Body of pancreas (tissue), 4 donors: Measurements from ENCODE around the gene CFDP1. TPM values are rescaled to one million over a fixed set of nuclear protein-coding genes. Genes with fewer than 3 reads are reported as not detected.

Experiments used
- ATAC-seq: fragments of 150-250 bp; one replicate; pipeline ENCODE4 v1.9.1; 2016
- DNase-seq, 4 donors: peaks; one replicate each; pipeline ENCODE4 v3.0.0-alpha.2; 2019
- H3K27ac ChIP-seq, 4 donors: fragments of 200-600 bp; sonication (generic); 1 replicate in 3 of 4; 2 replicates in 1 of 4; pipeline versions ENCODE4 v1.5.1 to v1.6.1; 2016 to 2019; ENCODE audit warnings: mild to moderate bottlenecking in 1 of 4, mixed read lengths in 1 of 4, moderate library complexity in 1 of 4
- H3K27me3 ChIP-seq, 2 donors: fragments of 200-600 bp; sonication (generic); one replicate each; pipeline ENCODE4 v1.6.0; 2016; ENCODE audit warnings: mild to moderate bottlenecking in 1 of 2
- H3K36me3 ChIP-seq, 2 donors: fragments of 200-600 bp; sonication (generic); replicated peaks in 1 of 2; 2 replicates each; pipeline ENCODE4 v1.5.1; 2016; ENCODE audit warnings: low read depth in 2 of 2; ENCODE audit not compliant: insufficient read depth in 1 of 2
- H3K4me1 ChIP-seq: fragments of 200-600 bp; sonication (generic); one replicate; pipeline ENCODE4 v1.6.0; 2016
- H3K4me3 ChIP-seq, 2 donors: fragments of 200-600 bp; sonication (generic); 1 replicate in 1 of 2; 2 replicates in 1 of 2; pipeline ENCODE4 v1.5.1; 2016 to 2019
- H3K9me3 ChIP-seq, 3 donors: fragments of 200-600 bp; sonication (generic); 1 replicate in 2 of 3; 2 replicates in 1 of 3; pipeline ENCODE4 v1.5.1; 2016
- CTCF ChIP-seq, 7 experiments: fragments of 450-650 bp in 4 of 7; fragments of 200-600 bp in 3 of 7; sonication (generic) in 3 of 7; IDR thresholded peaks; one replicate each; pipeline ENCODE4 v1.5.1; 2016 to 2019; ENCODE audit warnings: antibody characterized with exemption in 7 of 7
- POLR2A ChIP-seq, 3 donors: fragments of 450-650 bp; IDR thresholded peaks; one replicate each; pipeline ENCODE4 v1.6.1; 2016; ENCODE audit warnings: antibody characterized with exemption in 3 of 3, mild to moderate bottlenecking in 2 of 3
- WGBS, 2 donors: methylation state at CpG; one replicate each; pipeline ENCODE4 v1.1.5; 2017; 5-methylcytosine and 5-hydroxymethylcytosine counted together
- intact Hi-C: fragments of 100-400 bp; cut with DNase I; formaldehyde crosslinking; loops from one replicate; pipeline ENCODE4 v1.15.1; 2023
- total RNA-seq, 2 donors: library from RNA; depleted of rRNA; stranded (reverse); fragments of >200 nt; gene quantifications; one replicate each; pipeline ENCODE4 v1.1.0, GENCODE V29; 2016

The CFDP1 gene
- total RNA-seq, 2 donors from 2014 or later, result 34.0 to 65.3 TPM

- TF ChIP-seq POLR2A (IDR thresholded peaks at IDR 0.05), result no peak
- no peak for TF ChIP-seq CTCF (IDR thresholded peaks at IDR 0.05)
- intact Hi-C loops, result no loop called here
- Histone ChIP-seq H3K9me3 (no peaks in the 10 kb centered on the region), H3K27ac (no peak overlapping the region), H3K4me3 (no peak overlapping the region), H3K36me3 (no peaks in the 10 kb centered on the region), H3K4me1 (no peaks in the 10 kb centered on the region), H3K27me3 (no peaks in the 10 kb centered on the region)
- 63 to 89% methylated on average over 2 of the region's 2 CpGs for WGBS, 2 donors
- ATAC-seq, result no peak
- no peak for DNase-seq
Observed at GRCh38 chr16:75333721-75334163, 99.6 kb downstream of the CFDP1 start.

- DNase-seq, result no peak
- Histone ChIP-seq H3K27ac (no peak overlapping the region), H3K4me1 (no peaks in the 10 kb centered on the region), H3K9me3 (no peaks in the 10 kb centered on the region), H3K4me3 (no peak overlapping the region), H3K27me3 (no peaks in the 10 kb centered on the region), H3K36me3 (no peaks in the 10 kb centered on the region)
- intact Hi-C loops, result no loop called here
- TF ChIP-seq POLR2A (IDR thresholded peaks at IDR 0.05) (no peak), CTCF (IDR thresholded peaks at IDR 0.05) (no peak)
- WGBS, 2 donors, result 67 to 69% methylated on average over 4 of the region's 4 CpGs
- no peak for ATAC-seq
Observed at GRCh38 chr16:75329943-75330342, 103.4 kb downstream of the CFDP1 start.

GRCh38 chr16:75326333-75326732, 107.0 kb downstream of the CFDP1 start:
- no peaks in the 10 kb centered on the region for H3K4me1 ChIP-seq
- intact Hi-C loops, result no loop called here
- no peaks in the 10 kb centered on the region for H3K9me3 ChIP-seq
- no peak overlapping the region for H3K4me3 ChIP-seq
- no peak for TF ChIP-seq POLR2A (IDR thresholded peaks at IDR 0.05)
- H3K27ac ChIP-seq, result no peak overlapping the region
- no peaks in the 10 kb centered on the region for H3K27me3 ChIP-seq
- no peak for ATAC-seq
- H3K36me3 ChIP-seq, result no peaks in the 10 kb centered on the region
- DNase-seq, result no peak
- WGBS, 2 donors, result 80 to 82% methylated on average over 5 of the region's 5 CpGs

GRCh38 chr16:75323933-75324332, 109.4 kb downstream of the CFDP1 start:
- intact Hi-C loops, result no loop called here
- Histone ChIP-seq H3K27ac (no peak overlapping the region), H3K27me3 (no peaks in the 10 kb centered on the region), H3K4me3 (no peak overlapping the region), H3K4me1 (no peaks in the 10 kb centered on the region), H3K9me3 (no peaks in the 10 kb centered on the region), H3K36me3 (no peaks in the 10 kb centered on the region)
- TF ChIP-seq POLR2A (IDR thresholded peaks at IDR 0.05), result no peak
- no peak for TF ChIP-seq CTCF (IDR thresholded peaks at IDR 0.05)
- ATAC-seq (no peak), DNase-seq (no peak)
- WGBS, 2 donors, result 67% methylated on average over 3 of the region's 3 CpGs

- ATAC-seq (no peak), DNase-seq (no peak)
- intact Hi-C loops, result no loop called here
- TF ChIP-seq POLR2A (IDR thresholded peaks at IDR 0.05) (no peak), CTCF (IDR thresholded peaks at IDR 0.05) (no peak)
- H3K27ac ChIP-seq, result no peak overlapping the region
- H3K4me3 ChIP-seq, result no peak overlapping the region
- no peaks in the 10 kb centered on the region for H3K9me3 ChIP-seq
- WGBS, 2 donors, result 68 to 70% methylated on average over 4 of the region's 4 CpGs
- H3K36me3 ChIP-seq, result no peaks in the 10 kb centered on the region
- H3K4me1 ChIP-seq, result peaks cover 5% of the 10 kb centered on the region
- H3K27me3 ChIP-seq, result no peaks in the 10 kb centered on the region
Observed at GRCh38 chr16:75323198-75323597, 110.1 kb downstream of the CFDP1 start.
